Loucy (cell line): Measurements from ENCODE around the gene ADAMTS4.
A peak's percentile ranks its signal among the peaks of the same experiment; 100 is the strongest.

Experiments
- H2AFZ ChIP-seq: fragments of 200-600 bp; sonication (generic); 2 replicates; pipeline ENCODE4 v1.6.0; 2016; ENCODE audit warnings: antibody characterized with exemption, mild to moderate bottlenecking, low read length, moderate library complexity
- H3F3A ChIP-seq: fragments of 200-600 bp; 2 replicates; pipeline ENCODE4 v1.6.0; 2016; ENCODE audit warnings: antibody characterized with exemption, low read depth, mild to moderate bottlenecking
- H3K27me3 ChIP-seq: fragments of 200-600 bp; sonication (generic); 2 replicates; pipeline ENCODE4 v1.6.1; 2014; ENCODE audit warnings: low read length, mild to moderate bottlenecking; ENCODE audit not compliant: insufficient read depth, poor library complexity, severe bottlenecking
- H3K36me3 ChIP-seq: fragments of 200-600 bp; sonication (generic); 2 replicates; pipeline ENCODE4 v1.6.1; 2016; ENCODE audit warnings: low read length; ENCODE audit not compliant: insufficient read depth
- H3K4me1 ChIP-seq: fragments of 200-600 bp; sonication (generic); 2 replicates; pipeline ENCODE4 v1.5.1; 2014; ENCODE audit warnings: low read length, mild to moderate bottlenecking; ENCODE audit not compliant: insufficient read depth, poor library complexity, severe bottlenecking
- H3K4me2 ChIP-seq: fragments of 200-600 bp; sonication (generic); 2 replicates; pipeline ENCODE4 v1.6.0; 2014; ENCODE audit warnings: antibody characterized with exemption, low read length, low read depth, mild to moderate bottlenecking; ENCODE audit not compliant: poor library complexity, severe bottlenecking
- H3K4me3 ChIP-seq: fragments of 200-600 bp; sonication (generic); 2 replicates; pipeline ENCODE4 v1.5.1; 2014; ENCODE audit warnings: low read length, mild to moderate bottlenecking, mixed read lengths; ENCODE audit not compliant: poor library complexity, severe bottlenecking
- H3K79me2 ChIP-seq: fragments of 200-600 bp; sonication (generic); 2 replicates; pipeline ENCODE4 v1.6.1; 2014; ENCODE audit warnings: low read length; ENCODE audit not compliant: insufficient read depth
- H3K9ac ChIP-seq: fragments of 200-600 bp; sonication (generic); 2 replicates; pipeline ENCODE4 v1.6.0; 2014; ENCODE audit warnings: mild to moderate bottlenecking, low read depth, low read length, moderate library complexity; ENCODE audit not compliant: poor library complexity, severe bottlenecking
- H3K9me2 ChIP-seq: fragments of 200-600 bp; sonication (generic); replicated peaks from 2 replicates; pipeline ENCODE4 v1.6.1; 2016; ENCODE audit warnings: low read depth, low read length, mixed read lengths
- H3K9me3 ChIP-seq: fragments of 200-600 bp; sonication (generic); 2 replicates; pipeline ENCODE4 v1.6.1; 2014; ENCODE audit warnings: mild to moderate bottlenecking, antibody characterized with exemption, low read length, low read depth; ENCODE audit not compliant: insufficient read depth
- H4K20me1 ChIP-seq: fragments of 200-600 bp; sonication (generic); 2 replicates; pipeline ENCODE4 v1.6.0; 2014; ENCODE audit warnings: antibody characterized with exemption, low read length, mild to moderate bottlenecking; ENCODE audit not compliant: insufficient read depth, poor library complexity, severe bottlenecking
- CTCF ChIP-seq: fragments of 200-600 bp; sonication (generic); conservative IDR thresholded peaks from 2 replicates; pipeline ENCODE4 v1.5.1; 2014; ENCODE audit warnings: mild to moderate bottlenecking, antibody characterized with exemption, low read length
- EZH2phosphoT487 ChIP-seq: fragments of 200-600 bp; IDR thresholded peaks from 2 replicates; pipeline ENCODE4 v1.6.1; 2018; ENCODE audit warnings: antibody characterized with exemption, mild to moderate bottlenecking, moderate library complexity, borderline replicate concordance

The ADAMTS4 gene

GRCh38 chr1:161177936-161178244, 21.0 kb downstream of the ADAMTS4 start:
- Histone ChIP-seq H3K9ac (peak overlapping the region; percentile 80), H3F3A (no peaks in the 10 kb centered on the region), H3K36me3 (peaks cover 15% of the 10 kb centered on the region; the same call in 1 of the 2 replicates), H4K20me1 (peaks cover 6% of the 10 kb centered on the region), H3K79me2 (peaks cover 26% of the 10 kb centered on the region), H2AFZ (0 out of 2 replicates have a peak overlapping the region, but pooled peaks have one; percentile 89), H3K4me3 (peak overlapping the region; percentile 93), H3K4me2 (peak overlapping the region; percentile 78), H3K4me1 (peaks cover 42% of the 10 kb centered on the region), H3K27me3 (no peaks in the 10 kb centered on the region), H3K9me3 (no peaks in the 10 kb centered on the region), H3K9me2 (no peaks in the 10 kb centered on the region)
- TF ChIP-seq CTCF (0 out of 2 replicates have a peak, but pooled peaks have one; percentile 2), EZH2phosphoT487 (no peak)

GRCh38 chr1:161177112-161177935, 21.5 kb downstream of the ADAMTS4 start, which contains the start of gene B4GALT3:
Gene B4GALT3 (minus strand): TSS chr1:161177507. CDS start chr1:161176060, 1,447 bp downstream.
- Histone ChIP-seq H3K27me3 (no peaks in the 10 kb centered on the region), H3K4me3 (peak within 1 kb of the TSS; percentile 93), H3K79me2 (peaks cover 27% of the 10 kb centered on the region), H4K20me1 (peaks cover 6% of the 10 kb centered on the region), H3K36me3 (peaks cover 16% of the 10 kb centered on the region; the same call in 1 of the 2 replicates), H3K9me3 (no peaks in the 10 kb centered on the region), H3K4me1 (peaks cover 36% of the 10 kb centered on the region), H3K9ac (peak within 1 kb of the TSS; percentile 80), H3K9me2 (no peaks in the 10 kb centered on the region), H3K4me2 (peak within 1 kb of the TSS; percentile 78), H2AFZ (peak within 1 kb of the TSS; percentile 89), H3F3A (no peaks in the 10 kb centered on the region)
- TF ChIP-seq CTCF (peak; percentile 47), EZH2phosphoT487 (no peak)

- TF ChIP-seq CTCF (no peak), EZH2phosphoT487 (no peak)
- no peaks in the 10 kb centered on the region for H3K9me2 ChIP-seq
- H2AFZ ChIP-seq: peak overlapping the region; percentile 89
- peak overlapping the region; percentile 80 for H3K9ac ChIP-seq
- H4K20me1 ChIP-seq: peaks cover 6% of the 10 kb centered on the region
- H3K9me3 ChIP-seq: no peaks in the 10 kb centered on the region
- H3K79me2 ChIP-seq: peaks cover 27% of the 10 kb centered on the region
- H3K4me2 ChIP-seq: peak overlapping the region; percentile 78
- H3K4me3 ChIP-seq: peak overlapping the region; percentile 93
- no peaks in the 10 kb centered on the region for H3K27me3 ChIP-seq
- peaks cover 29% of the 10 kb centered on the region for H3K4me1 ChIP-seq
- peaks cover 23% of the 10 kb centered on the region; the same call in 1 of the 2 replicates for H3K36me3 ChIP-seq
- H3F3A ChIP-seq: no peaks in the 10 kb centered on the region
Observed at GRCh38 chr1:161176468-161177111, 22.3 kb downstream of the ADAMTS4 start.
